ENCODE measurements around the gene OTULINL.

The OTULINL gene

DNA sequence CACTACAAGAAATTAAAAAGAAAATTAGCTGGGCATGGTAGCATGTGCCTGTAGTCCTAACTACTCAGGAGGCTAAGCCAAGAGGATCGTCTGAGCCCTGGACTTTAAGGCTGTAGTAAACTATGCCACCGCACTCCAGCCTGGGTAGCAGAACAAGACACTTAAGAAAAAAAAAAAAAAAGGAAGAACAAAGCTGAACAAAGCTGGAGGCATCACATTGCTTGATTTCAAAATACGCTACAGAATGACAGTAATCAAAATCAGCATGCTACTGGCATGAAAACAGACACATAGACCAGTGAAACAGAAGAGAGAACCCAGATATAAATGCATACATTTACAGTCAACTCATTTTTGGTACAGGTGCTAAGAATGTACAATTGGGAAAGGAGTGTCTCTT is 68.5 kb downstream of the OTULINL start:
- TF ChIP-seq CTCF (IDR thresholded peaks at IDR 0.05; ENCODE audit: low read depth, low read length), result no peak
- no peak for DNase-seq (ENCODE audit: extremely low read depth, low read depth)

- DNase-seq (ENCODE audit: extremely low read depth, low read depth), result no peak
- no peak for TF ChIP-seq CTCF (IDR thresholded peaks at IDR 0.05; ENCODE audit: low read depth, low read length)
These were observed 73.7 kb downstream of the OTULINL start for GRCh38 chr5:14655146-14655741.

DNA sequence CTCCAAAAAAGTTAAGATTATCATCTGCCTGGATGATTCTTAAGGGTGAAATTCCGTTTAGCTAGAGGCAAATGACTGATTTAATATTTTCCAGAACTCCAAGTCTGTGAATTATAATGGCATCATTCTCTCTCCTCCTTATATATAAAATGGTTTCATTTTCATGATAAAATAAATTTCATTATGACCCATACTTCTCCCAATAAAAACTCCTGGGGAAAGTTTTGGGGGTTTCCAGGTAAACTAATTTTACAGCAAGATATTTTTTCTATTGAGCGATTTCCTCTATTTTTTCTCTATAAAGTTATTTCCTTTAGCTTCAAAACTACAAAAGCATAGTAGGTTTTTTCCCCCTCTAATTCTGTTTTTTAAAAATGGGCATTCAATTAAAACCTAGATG is 75.3 kb downstream of the OTULINL start:
- DNase-seq (ENCODE audit: extremely low read depth, low read depth), result no peak
- TF ChIP-seq CTCF (IDR thresholded peaks at IDR 0.05; ENCODE audit: low read depth, low read length), result no peak

DNA sequence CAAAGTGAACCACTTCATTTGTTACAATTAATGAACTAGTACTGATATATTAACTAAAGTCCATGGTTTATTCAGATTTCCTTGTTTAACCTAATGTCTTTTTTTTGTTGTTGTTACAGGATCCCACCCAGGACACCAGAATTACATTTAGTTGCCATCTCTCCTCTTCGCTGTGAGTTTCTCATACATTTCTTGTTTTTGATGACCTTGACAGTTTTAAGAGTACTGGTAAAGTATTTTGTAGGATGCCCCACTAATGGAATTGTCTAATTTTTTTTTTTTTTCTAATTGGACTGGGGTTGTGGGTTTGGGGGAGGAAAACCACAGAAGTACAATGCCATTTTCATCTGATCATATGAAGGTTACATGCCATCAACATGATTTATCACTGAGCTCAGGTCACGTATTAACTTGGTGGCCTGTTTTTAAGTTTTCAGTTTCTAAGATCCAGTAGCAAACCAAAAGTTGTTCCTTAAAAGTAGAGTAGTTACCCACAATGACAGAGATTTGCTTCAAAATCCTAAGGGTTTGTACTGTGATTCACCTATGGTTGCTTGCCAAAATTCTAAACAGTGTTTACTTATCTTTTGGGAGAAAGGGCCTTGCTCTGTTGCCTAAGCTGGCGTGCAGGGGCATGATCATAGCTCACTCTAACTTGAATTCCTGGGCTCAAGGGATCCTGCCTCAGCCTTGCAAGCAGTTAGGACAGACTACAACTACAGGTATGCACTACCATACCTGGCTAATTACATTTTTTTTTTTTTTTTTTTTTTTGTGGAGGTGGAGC is 78.4 kb downstream of the OTULINL start:
- TF ChIP-seq CTCF (IDR thresholded peaks at IDR 0.05; ENCODE audit: low read depth, low read length), result no peak
- DNase-seq (ENCODE audit: extremely low read depth, low read depth), result peak; percentile 40

DNA sequence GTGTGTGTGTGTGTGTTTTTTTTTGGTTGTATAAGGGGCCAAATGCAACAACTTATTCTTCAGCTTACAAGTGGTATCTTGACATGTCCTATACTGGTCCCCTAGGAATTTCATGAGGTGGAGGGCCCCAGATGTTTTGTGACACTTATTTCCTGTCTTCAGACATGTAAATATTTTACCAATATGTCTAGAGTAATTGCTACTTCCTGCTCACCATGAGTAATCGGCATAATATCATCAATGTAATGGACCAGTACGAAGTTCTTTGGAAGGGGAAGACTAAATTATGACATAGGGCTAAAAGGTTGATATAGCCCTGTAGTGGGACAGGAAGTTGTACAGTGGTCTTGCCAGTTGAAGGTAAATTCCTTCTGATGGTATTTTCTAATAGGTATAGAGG is 79.2 kb downstream of the OTULINL start:
- DNase-seq (ENCODE audit: extremely low read depth, low read depth), result no peak
- TF ChIP-seq CTCF (IDR thresholded peaks at IDR 0.05; ENCODE audit: low read depth, low read length), result no peak
